Measurements from ENCODE around the gene SMARCB1.

Gene SMARCB1

GRCh38 chr22:23804781-23805291, 18.1 kb downstream of the SMARCB1 start:
- DNase-seq: no peak

DNA sequence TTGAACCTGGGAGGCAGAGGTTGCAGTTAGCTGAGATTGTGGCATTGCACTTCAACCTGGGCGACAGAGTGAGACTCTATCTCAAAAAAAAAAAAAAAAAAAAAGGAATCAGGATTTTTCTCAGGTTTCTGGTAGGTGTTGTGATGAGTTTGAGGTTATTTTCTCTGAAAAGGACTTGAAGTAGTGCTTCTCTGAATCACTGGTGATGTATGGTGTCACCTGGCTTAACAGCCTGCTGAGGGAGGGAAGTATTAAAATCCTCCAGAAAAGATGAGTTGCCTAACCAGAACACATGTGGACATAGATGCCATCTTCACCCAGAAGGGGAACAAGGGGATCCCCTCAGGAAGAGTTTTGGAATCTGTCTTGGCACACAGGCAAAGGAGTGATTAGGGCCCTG, 20.1 kb downstream of the SMARCB1 start:
- no peak for DNase-seq

- no peak for DNase-seq
Measured at GRCh38 chr22:23812378-23812777, 25.6 kb downstream of the SMARCB1 start.

DNA sequence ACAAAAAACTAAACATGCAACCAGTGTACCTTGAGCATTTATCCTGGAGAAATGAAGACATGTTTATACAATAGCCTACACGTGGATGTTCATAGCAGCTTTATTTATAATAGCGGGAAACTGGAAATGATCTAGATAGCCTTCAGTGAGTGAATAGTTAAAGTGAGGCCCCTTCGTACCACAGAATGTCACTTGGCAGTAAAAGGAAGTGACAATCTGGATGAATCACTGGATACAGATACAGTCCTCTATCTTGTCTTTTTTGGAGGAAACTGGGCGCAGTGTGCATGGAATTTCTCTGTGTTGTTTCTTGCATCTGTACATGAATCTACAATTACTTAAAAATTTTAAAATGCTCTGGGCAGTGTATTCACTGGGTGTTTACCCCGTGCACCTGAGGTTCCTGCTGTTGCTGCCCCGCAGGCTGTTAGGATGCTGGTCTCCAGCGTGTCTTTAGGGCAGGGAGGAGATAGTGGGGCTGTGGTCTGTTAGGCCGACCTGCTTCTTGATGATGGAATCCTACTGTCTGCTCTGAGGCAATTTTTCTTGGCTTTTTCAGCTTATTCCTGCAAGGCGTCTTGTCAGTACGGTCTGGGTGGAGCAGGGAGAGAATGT, 28.9 kb downstream of the SMARCB1 start:
- DNase-seq: no peak

GRCh38 chr22:23816156-23816976, 29.6 kb downstream of the SMARCB1 start:
- no peak for DNase-seq

GRCh38 chr22:23817146-23817545, 30.4 kb downstream of the SMARCB1 start:
- DNase-seq: no peak

DNA sequence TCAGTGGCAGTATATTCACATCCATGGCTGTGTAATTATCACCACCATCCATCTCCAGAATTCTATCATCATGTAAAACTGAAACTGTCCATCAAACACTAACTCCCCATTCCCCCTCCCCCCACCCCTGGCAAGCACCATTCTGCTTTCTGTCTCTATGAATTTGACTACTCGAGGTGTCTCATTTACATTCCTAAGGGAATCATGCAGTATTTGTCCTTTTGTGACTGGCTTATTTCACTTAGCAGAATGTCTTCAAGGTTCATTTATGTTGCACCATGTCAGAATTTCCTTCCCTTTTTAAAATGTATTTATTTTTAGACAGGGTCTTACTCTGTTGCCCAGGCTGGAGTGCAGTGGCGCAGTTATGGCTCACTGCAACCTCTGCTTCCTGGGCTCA, 31.8 kb downstream of the SMARCB1 start:
- no peak for DNase-seq

GRCh38 chr22:23820748-23821211, 34.0 kb downstream of the SMARCB1 start:
- no peak for DNase-seq

GRCh38 chr22:23822101-23822671, 35.4 kb downstream of the SMARCB1 start:
- no peak for DNase-seq

- no peak for DNase-seq
Measured at GRCh38 chr22:23823331-23823791, 36.6 kb downstream of the SMARCB1 start.

DNA sequence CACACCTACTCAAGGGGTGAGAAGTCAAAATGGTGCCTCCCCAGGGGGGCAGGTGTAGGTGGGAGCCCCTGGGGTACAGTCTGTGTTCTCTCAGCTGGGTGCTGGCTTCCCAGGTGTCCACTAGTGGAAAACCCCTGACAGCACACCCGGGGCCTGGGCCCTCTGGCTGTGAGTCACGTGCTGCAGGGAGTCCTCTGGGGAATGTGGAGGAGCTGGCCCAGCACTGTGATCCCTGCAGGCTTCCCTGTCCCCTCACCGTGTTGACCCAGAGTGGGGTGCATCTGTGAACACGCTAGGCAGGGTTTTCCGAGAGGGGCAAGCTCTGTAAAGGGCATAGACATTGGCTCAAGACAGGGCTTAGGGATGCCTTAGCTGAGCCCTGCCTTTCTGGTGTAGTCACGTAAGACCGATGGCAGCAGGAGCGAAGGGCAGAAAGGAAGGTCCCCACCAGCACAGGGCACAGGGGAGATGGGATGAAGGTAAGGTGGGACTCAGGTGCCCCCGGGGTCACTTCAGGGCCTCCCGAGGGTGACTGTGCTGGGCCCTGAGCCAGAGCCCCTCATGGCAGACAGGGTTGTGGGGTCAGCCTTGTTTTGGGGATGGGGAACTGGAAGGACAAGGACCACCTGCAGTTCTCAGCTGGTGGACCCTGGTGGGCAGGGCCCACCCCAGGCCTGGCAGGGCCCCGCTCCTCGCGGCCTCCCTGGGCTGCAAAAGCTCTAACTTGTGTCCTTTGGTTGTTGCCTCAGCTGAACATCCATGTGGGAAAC, 37.9 kb downstream of the SMARCB1 start:
- DNase-seq: no peak

DNA sequence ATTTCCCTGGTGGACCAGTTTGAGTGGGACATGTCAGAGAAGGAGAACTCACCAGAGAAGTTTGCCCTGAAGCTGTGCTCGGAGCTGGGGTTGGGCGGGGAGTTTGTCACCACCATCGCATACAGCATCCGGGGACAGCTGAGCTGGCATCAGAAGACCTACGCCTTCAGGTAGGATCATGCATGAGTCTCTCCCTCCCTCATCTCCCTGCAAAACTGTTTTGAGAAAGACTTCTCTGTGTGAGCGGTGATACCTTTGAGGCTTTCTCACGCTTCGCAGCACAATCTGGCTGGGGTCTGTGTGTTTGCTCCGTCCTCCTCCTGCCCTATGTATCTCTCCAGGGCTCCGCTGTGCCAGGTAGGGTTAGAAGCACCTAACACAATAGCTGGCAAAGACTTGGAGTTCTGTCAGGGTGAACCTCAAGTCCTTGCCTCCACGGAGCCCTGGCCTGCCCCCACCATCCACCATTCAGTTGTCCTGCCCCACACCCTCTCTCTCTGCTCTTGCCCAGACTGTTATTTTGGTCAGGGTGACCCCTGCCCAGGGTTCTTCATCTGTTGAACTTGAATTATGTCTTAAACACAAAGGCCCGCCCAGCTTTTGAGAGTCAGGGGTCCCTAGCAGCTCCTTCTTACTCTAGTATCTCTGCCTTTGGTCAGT, 38.6 kb downstream of the SMARCB1 start:
- DNase-seq: no peak

DNA sequence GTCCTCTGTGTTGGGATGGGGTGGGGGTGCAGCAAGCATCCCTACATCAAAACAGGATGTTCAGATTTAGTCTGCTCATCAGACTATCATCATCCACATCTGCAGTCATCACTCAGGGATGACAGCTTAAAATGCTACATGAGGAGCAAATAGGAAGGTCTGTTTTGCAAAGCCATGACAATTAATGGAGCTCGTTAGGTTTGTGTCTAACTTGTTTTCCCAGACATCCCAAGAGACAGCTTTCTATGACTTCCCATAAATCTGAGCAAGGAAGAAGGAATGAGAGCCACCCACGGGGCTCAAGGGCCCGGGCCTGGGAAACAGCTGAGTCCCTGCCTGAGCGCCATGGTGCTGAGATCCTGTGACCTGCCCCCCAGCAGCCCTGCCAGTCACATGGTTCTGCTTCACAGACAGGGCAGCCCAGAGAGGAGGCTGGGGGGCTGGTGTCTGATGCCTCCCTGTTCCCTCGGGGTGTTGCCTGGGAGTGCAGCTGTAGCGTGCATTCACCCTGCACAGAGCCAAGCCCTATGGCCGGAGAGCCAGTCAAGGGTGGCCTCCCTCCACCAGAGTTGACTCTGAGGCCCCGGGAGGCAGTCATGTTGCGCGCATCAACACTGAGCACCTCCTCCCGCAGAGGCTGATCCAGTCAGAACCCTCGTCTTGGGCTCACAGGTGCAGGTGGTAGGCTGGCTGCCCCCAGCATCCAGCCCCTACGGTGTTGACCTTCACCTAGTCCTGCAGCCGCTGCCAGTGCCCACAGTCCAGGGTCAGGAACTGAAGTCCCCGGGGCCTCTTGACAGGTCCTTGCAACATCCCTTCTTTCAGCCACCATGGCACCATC, 40.0 kb downstream of the SMARCB1 start:
- no peak for DNase-seq

DNA sequence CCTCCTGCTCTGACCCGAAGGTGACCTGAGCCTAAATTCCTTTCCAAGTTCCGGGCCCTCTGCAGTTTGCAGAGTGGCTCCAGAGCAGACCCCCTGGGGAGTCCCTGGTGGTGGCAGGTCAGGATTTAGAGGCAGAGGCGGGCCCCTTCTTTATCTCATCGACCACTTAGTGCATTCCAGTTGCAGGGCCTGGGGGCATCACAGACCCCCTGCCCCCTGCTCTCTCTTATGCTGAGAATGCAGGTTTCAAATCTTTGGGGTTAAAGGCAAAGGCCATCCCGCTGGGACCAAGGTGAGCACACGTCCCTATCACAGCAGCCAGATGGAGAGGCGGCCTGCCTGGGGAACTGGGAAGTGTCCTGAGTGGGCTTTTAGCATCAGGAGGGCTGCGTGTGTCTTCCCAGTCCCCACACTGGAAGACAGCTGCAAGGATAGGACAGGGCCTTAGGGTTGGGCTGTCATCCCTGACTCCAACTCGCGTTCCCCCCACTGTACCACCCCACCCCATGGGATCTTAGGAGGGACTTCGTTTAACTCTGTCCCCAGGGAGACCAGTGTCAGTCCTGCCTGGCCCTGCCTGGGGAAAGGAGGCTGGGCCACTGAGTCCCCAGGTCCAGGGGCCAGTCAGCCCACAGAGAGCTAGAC, 40.7 kb downstream of the SMARCB1 start:
- DNase-seq: no peak

DNA sequence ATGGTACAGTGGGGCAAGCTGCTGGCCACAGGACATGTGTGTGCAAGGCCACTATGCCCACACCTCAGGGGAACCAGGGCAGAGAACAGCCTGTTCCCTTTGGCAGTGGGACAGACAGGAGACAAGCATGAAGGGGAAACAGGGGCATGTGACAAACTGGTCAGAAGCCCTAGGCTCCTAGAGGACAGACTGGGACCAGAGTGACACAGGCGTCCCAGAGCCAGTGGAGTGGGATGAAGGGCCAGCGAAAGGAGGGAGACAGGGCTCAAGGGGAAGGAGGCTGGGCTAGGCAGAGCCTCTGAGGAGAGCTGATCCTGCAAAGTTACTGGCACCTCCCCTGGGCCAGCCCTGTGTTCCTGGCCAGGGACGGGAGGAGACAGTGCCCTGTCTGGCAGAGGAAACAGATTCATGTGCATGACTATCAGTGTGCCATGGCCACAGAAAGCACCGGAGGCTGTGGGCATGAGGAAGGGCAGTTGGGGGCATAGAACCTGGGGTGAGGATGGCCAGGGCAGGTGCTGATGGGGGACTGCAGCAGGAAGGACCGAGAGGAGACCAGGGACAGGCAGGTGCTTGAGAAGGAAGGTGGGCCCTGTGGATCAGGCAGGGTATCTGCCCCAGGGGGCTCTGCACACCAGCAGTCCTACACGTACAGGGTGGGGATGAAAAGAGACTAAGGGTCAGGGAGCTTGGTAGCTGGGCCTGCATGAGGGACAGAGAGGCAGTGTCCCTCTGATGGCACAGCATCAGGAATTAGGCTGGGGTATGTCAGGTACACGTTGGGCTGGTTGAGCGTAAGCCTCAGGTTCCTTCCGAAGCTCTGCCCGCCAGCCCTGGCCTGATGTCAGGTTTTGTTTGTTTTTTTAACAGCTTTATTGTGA, 42.3 kb downstream of the SMARCB1 start:
- no peak for DNase-seq

DNA sequence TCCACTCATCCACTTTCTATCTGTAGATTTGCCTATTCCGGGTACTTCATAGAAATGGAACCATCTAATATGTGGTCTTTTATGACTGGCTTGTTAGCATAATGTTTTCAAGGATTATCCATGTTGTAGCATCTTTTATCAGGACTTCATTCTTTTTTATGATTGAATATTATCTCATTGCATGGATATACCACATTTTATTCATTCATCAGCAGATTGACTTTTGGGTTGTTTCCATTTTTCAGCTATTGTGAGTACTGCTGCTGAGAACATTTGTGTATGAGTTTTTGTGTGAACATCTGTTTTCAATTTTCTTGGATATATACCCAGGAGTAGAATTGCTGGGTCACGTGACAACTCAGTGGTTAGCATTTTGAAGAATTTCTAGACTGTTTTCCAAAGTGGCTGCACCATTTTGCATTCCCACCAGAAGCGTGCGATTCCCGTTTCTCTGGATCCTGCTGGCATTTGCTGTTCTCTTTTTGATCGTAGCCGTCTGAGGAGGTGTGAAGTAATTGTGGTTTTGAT, 43.1 kb downstream of the SMARCB1 start:
- DNase-seq: no peak

DNA sequence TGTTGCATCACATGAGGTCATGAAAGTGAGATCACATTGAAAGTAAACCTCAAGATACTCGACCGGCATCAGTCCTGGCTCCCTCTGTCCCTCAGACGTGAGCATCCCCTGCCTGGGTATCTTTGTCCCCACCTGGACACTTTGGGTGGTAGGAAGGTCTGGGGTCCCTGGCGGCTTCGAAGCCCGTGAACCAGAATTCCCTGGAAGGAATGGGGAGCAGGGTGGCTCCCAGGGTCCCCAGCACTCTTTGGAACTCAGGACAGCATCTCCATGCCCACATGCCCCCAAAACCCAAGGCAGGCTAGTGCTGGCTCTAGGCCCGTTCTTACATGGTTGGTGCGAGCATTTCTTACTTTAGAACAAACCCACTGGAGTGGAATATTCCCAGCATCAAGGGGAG, 44.5 kb downstream of the SMARCB1 start:
- DNase-seq: no peak

GRCh38 chr22:23831781-23832180, 45.0 kb downstream of the SMARCB1 start:
- no peak for DNase-seq

GRCh38 chr22:23832226-23833016, 45.7 kb downstream of the SMARCB1 start:
- DNase-seq: no peak
